Thyroid gland (tissue), 4 donors: Measurements from ENCODE around the gene RFX2. TPM values are rescaled to one million over a fixed set of nuclear protein-coding genes. Genes with fewer than 3 reads are reported as not detected.

Source experiments
- DNase-seq, 2 donors: peaks; one replicate each; pipeline ENCODE4 v3.0.0-alpha.2; 2019
- H3K27ac ChIP-seq, 3 donors: fragments of 200-600 bp; sonication (generic); 1 replicate in 2 of 3; 2 replicates in 1 of 3; pipeline ENCODE4 v1.5.1; 2016 to 2019; ENCODE audit warnings: mild to moderate bottlenecking in 1 of 3, moderate library complexity in 1 of 3
- H3K27me3 ChIP-seq: fragments of 200-600 bp; sonication (generic); one replicate; pipeline ENCODE4 v1.5.1; 2019
- H3K36me3 ChIP-seq, 2 donors: fragments of 200-600 bp; sonication (generic); one replicate each; pipeline ENCODE4 v1.5.1; 2016 to 2019
- H3K4me1 ChIP-seq, 2 donors: fragments of 200-600 bp; sonication (generic); one replicate each; pipeline ENCODE4 v1.5.1; 2017 to 2019
- H3K4me3 ChIP-seq, 3 donors: fragments of 200-600 bp; sonication (generic); replicated peaks in 1 of 3; 1 replicate in 2 of 3; 2 replicates in 1 of 3; pipeline ENCODE4 v1.5.1; 2016; ENCODE audit warnings: mild to moderate bottlenecking in 1 of 3
- H3K9me3 ChIP-seq: fragments of 200-600 bp; sonication (generic); one replicate; pipeline ENCODE4 v1.5.1; 2017
- POLR2A ChIP-seq, 2 donors: fragments of 450-650 bp; IDR thresholded peaks; one replicate each; pipeline ENCODE4 v1.6.1; 2017; ENCODE audit warnings: antibody characterized with exemption in 2 of 2, mild to moderate bottlenecking in 2 of 2, moderate library complexity in 1 of 2
- WGBS, 2 donors: methylation state at CpG; one replicate each; pipeline ENCODE4 v1.1.5; 2017; 5-methylcytosine and 5-hydroxymethylcytosine counted together
- intact Hi-C: fragments of 100-400 bp; cut with DNase I; formaldehyde crosslinking; loops from one replicate; pipeline ENCODE4 v1.15.1; 2023
- total RNA-seq, 4 donors: library from RNA; depleted of rRNA; stranded (reverse); fragments of >200 nt; gene quantifications; one replicate each; pipeline ENCODE4 v1.2.3, GENCODE V29; 2016
- TF ChIP-seq, protein P1 (sequence below), 6 experiments: fragments of 200-600 bp in 3 of 6; fragments of 450-650 bp in 3 of 6; sonication (generic) in 3 of 6; IDR thresholded peaks; one replicate each; pipeline ENCODE4 v1.5.1; 2016 to 2019; ENCODE audit warnings: antibody characterized with exemption in 6 of 6, mild to moderate bottlenecking in 2 of 6, inconsistent platforms in 1 of 6, moderate library complexity in 1 of 6

Gene RFX2
- total RNA-seq, 4 donors from 2014 or later: 4.1 to 10.6 (median 7.7) TPM

DNA sequence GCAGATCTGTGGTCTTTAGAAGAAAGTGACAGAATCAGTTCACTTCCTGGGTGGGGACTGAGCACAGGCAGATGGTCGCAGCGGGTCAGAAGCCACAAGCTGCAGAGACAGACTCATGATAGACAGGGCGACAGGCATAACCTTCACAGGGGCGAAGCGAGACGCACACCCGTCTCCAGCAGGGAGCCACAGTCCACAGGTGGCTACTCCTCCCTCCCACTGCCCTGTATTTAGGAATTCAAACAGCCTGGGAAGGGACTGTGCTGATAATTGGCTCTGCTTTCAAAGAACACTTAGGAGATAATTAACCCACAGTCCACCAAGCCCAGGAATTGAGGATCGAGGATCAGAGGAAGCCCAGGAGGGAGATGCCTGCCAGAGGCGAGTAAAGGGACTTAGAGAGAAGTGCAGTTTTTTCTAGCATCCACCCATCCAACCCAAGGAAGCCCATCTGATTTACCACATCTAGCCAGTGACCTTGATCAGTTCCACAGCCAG, 23.2 kb downstream of the RFX2 start:
- no peaks in the 10 kb centered on the region for H3K36me3 ChIP-seq
- 57 to 77% methylated on average over 9 of the region's 9 CpGs for WGBS, 2 donors

DNA sequence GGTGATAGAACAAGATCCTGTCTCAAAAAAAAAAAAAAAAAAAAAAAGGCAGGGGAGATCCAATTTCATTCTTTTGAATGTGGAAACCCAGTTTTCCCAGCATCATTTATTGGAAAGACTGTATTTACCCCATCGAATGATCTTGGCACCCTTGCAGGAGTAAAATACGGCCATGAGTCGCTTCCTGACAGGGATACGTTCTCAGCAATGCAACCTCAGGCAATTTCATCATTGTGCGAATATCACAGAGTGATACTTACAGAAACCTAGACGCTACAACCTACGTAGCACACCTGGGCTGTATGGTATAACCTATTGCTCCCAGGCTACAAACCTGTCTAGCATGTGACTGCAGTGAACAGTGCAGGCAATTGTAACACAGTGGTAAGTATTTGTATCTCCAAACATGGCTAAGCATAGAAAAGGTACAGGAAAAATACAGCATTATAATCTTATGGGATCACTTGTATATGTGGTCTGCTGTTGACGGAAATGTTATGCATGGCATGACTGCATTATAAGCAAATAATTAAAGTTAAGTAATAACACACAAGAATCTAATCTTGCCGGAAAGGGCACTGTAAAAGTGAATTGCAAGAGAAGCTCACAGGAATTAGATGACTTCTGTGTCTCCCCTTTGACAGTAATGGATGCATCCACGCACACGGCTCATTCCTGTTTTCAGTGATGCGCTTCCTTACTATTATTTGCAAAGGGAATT, 24.1 kb downstream of the RFX2 start:
- no peaks in the 10 kb centered on the region for H3K27me3 ChIP-seq
- intact Hi-C loops: no loop called here
- no peak overlapping the region for H3K4me3 ChIP-seq
- no peak overlapping the region for H3K27ac ChIP-seq
- H3K4me1 ChIP-seq: peaks cover 12 to 25% of the 10 kb centered on the region in 2 donors
- TF ChIP-seq POLR2A (IDR thresholded peaks at IDR 0.05): no peak
- TF ChIP-seq, protein P1, sequence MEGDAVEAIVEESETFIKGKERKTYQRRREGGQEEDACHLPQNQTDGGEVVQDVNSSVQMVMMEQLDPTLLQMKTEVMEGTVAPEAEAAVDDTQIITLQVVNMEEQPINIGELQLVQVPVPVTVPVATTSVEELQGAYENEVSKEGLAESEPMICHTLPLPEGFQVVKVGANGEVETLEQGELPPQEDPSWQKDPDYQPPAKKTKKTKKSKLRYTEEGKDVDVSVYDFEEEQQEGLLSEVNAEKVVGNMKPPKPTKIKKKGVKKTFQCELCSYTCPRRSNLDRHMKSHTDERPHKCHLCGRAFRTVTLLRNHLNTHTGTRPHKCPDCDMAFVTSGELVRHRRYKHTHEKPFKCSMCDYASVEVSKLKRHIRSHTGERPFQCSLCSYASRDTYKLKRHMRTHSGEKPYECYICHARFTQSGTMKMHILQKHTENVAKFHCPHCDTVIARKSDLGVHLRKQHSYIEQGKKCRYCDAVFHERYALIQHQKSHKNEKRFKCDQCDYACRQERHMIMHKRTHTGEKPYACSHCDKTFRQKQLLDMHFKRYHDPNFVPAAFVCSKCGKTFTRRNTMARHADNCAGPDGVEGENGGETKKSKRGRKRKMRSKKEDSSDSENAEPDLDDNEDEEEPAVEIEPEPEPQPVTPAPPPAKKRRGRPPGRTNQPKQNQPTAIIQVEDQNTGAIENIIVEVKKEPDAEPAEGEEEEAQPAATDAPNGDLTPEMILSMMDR (IDR thresholded peaks at IDR 0.05): no peak
- H3K36me3 ChIP-seq: no peaks in the 10 kb centered on the region
- 89 to 91% methylated on average over 12 of the region's 12 CpGs for WGBS, 2 donors
- DNase-seq: no peak
- H3K9me3 ChIP-seq: no peaks in the 10 kb centered on the region

More for the DNA sequence above, 23.2 kb downstream of the RFX2 start:
- Histone ChIP-seq H3K4me3 (no peak overlapping the region), H3K27ac (peak overlapping the region; percentile 24 to 81 (median 38)), H3K4me1 (peaks cover 16 to 29% of the 10 kb centered on the region in 2 donors), H3K27me3 (no peaks in the 10 kb centered on the region), H3K9me3 (no peaks in the 10 kb centered on the region)
- DNase-seq: no peak
- TF ChIP-seq POLR2A (IDR thresholded peaks at IDR 0.05): no peak
- TF ChIP-seq, protein P1 (IDR thresholded peaks at IDR 0.05): no peak
- intact Hi-C loops: no loop called here

DNA sequence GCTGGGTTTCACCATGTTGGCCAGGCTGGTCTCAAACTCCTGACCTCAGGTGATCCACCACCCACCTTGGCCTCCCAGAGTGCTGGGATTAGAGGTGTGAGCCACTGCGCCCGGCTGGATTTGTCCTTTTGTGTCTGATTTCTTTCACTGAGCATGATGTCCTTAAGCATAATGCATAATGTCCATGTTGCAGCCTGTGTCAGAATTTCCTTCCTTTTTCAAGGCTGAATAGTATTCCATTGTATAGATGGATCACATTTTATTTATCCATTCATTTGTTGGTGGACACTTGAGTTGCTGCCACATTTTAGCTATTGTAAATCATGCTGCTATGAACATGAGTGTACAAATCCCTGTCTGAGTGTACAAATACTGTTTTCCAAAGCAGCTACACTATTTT, 25.5 kb downstream of the RFX2 start:
- Histone ChIP-seq H3K4me3 (no peak overlapping the region), H3K9me3 (no peaks in the 10 kb centered on the region), H3K36me3 (no peaks in the 10 kb centered on the region), H3K27ac (no peak overlapping the region), H3K27me3 (no peaks in the 10 kb centered on the region), H3K4me1 (peaks cover 12 to 25% of the 10 kb centered on the region in 2 donors)
- DNase-seq: no peak
- WGBS, 2 donors: 87 to 98% methylated on average over 2 of the region's 2 CpGs
- no peak for TF ChIP-seq POLR2A (IDR thresholded peaks at IDR 0.05)
- TF ChIP-seq, protein P1 (IDR thresholded peaks at IDR 0.05): no peak
- intact Hi-C loops: no loop called here

DNA sequence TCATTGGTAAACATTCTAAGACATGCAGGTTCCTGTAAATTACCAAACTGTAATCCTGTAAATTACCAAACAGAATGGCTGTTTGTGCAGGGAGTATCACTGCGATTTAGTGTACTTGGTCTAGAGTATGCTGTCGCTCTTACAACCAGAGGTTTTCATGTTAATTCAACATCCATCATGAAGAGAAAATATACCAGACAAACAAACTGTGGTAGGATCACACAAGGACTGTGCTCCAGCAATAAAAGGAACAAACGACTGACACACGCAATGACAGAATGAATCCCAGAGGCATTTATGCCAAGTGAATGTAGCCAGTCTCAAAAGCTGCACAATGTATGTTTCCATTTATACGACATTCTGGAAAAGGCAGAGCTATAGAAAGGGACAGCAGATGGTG, 31.2 kb downstream of the RFX2 start:
- Histone ChIP-seq H3K4me3 (no peak overlapping the region), H3K4me1 (peaks cover 0 to 15% of the 10 kb centered on the region in 2 donors), H3K27ac (no peak overlapping the region), H3K27me3 (no peaks in the 10 kb centered on the region), H3K36me3 (no peaks in the 10 kb centered on the region), H3K9me3 (no peaks in the 10 kb centered on the region)
- WGBS, 2 donors: 92 to 95% methylated on average over 5 of the region's 5 CpGs
- DNase-seq: no peak
- TF ChIP-seq POLR2A (IDR thresholded peaks at IDR 0.05): no peak
- TF ChIP-seq, protein P1 (IDR thresholded peaks at IDR 0.05): no peak
- intact Hi-C loops: no loop called here

DNA sequence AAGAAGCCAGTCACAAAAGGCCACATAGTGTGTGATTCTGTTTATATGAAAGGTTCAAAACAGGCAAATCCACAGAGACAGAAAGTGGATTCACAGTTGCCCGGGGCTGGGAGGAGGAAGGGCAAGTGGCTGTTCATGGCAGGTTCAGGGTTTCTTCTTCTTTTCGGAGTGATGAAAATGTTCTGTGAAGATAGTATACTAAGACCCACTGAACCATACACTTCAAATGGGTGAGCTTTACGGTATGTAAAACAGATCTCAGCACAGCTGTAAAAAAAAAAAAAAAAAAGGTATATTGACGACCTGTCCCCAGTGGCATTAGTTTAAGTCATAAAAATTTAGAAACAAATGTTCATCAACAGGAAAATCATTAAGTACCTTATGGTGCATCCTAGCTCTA, 32.2 kb downstream of the RFX2 start:
- intact Hi-C loops: no loop called here
- 86 to 89% methylated on average over 4 of the region's 4 CpGs for WGBS, 2 donors
- Histone ChIP-seq H3K4me3 (no peak overlapping the region), H3K9me3 (no peaks in the 10 kb centered on the region), H3K36me3 (no peaks in the 10 kb centered on the region), H3K27ac (no peak overlapping the region), H3K4me1 (peaks cover 0 to 15% of the 10 kb centered on the region in 2 donors), H3K27me3 (no peaks in the 10 kb centered on the region)
- DNase-seq: no peak
- TF ChIP-seq, protein P1 (IDR thresholded peaks at IDR 0.05): no peak
- TF ChIP-seq POLR2A (IDR thresholded peaks at IDR 0.05): no peak
